Measurements from ENCODE around the gene CTF1. TPM values are rescaled to one million over a fixed set of nuclear protein-coding genes. Genes with fewer than 3 reads are reported as not detected.

CTF1 gene
- total and polyA plus RNA-seq, 12 donors: 2.1 to 13.9 (median 5.8) TPM

GRCh38 chr16:30904114-30904780 is 7.8 kb downstream of the CTF1 start:
- H3K9me3 ChIP-seq (replicated peaks in 1 of 3): no peaks in the 10 kb centered on the region
- TF ChIP-seq POLR2A (IDR thresholded peaks at IDR 0.05) (no peak), CTCF (IDR thresholded peaks at IDR 0.05) (no peak)
- 78 to 93% (median 86%) methylated on average over 5 to 19 of the region's 19 CpGs for WGBS, 4 donors
- H3K27me3 ChIP-seq: no peaks in the 10 kb centered on the region
- H3K36me3 ChIP-seq (replicated peaks in 1 of 2): no peaks in the 10 kb centered on the region
- no peak overlapping the region for H3K4me3 ChIP-seq
- intact Hi-C loops (cut with DNase I): no loop called here
- no peak for DNase-seq
- peak overlapping the region in 4 of 5 donors; percentile 37 to 89 (median 67) for H3K27ac ChIP-seq
- H3K4me1 ChIP-seq (replicated peaks in 1 of 2): peaks cover 6% of the 10 kb centered on the region in 2 donors

GRCh38 chr16:30907064-30907463 is 10.7 kb downstream of the CTF1 start:
- Histone ChIP-seq H3K27ac (no peak overlapping the region), H3K9me3 (replicated peaks in 1 of 3) (no peaks in the 10 kb centered on the region), H3K36me3 (replicated peaks in 1 of 2) (no peaks in the 10 kb centered on the region), H3K4me3 (no peak overlapping the region), H3K4me1 (replicated peaks in 1 of 2) (no peaks in the 10 kb centered on the region), H3K27me3 (no peaks in the 10 kb centered on the region)
- DNase-seq: no peak
- 83 to 94% (median 88%) methylated on average over 3 to 4 of the region's 4 CpGs for WGBS, 4 donors
- TF ChIP-seq CTCF (IDR thresholded peaks at IDR 0.05) (no peak), POLR2A (IDR thresholded peaks at IDR 0.05) (no peak)
- intact Hi-C loops (cut with DNase I): no loop called here

- no peak overlapping the region for H3K4me3 ChIP-seq
- TF ChIP-seq CTCF (IDR thresholded peaks at IDR 0.05) (no peak), POLR2A (IDR thresholded peaks at IDR 0.05) (no peak)
- WGBS, 4 donors: 73 to 82% (median 76%) methylated on average over 16 to 18 of the region's 18 CpGs
- no peaks in the 10 kb centered on the region for H3K36me3 ChIP-seq (replicated peaks in 1 of 2)
- H3K27me3 ChIP-seq: no peaks in the 10 kb centered on the region
- intact Hi-C loops (cut with DNase I): loop anchor here in 1 of 2 donors (5.0 kb wide), 1 partner anchor 68 kb away; no protein-coding TSS in a partner anchor
- no peak overlapping the region for H3K27ac ChIP-seq
- no peak for DNase-seq
- no peaks in the 10 kb centered on the region for H3K9me3 ChIP-seq (replicated peaks in 1 of 3)
- no peaks in the 10 kb centered on the region for H3K4me1 ChIP-seq (replicated peaks in 1 of 2)
Observed at GRCh38 chr16:30910427-30911029, 14.1 kb downstream of the CTF1 start.

GRCh38 chr16:30912794-30913412 is 16.5 kb downstream of the CTF1 start:
- intact Hi-C loops (cut with DNase I): loop anchor here in 1 of 2 donors (5.0 kb wide), 1 partner anchor 71 kb away; no protein-coding TSS in a partner anchor
- no peaks in the 10 kb centered on the region for H3K9me3 ChIP-seq (replicated peaks in 1 of 3)
- TF ChIP-seq CTCF (IDR thresholded peaks at IDR 0.05) (no peak), POLR2A (IDR thresholded peaks at IDR 0.05) (no peak)
- no peaks in the 10 kb centered on the region for H3K36me3 ChIP-seq (replicated peaks in 1 of 2)
- no peak overlapping the region for H3K27ac ChIP-seq
- no peak overlapping the region for H3K4me3 ChIP-seq
- H3K4me1 ChIP-seq (replicated peaks in 1 of 2): no peaks in the 10 kb centered on the region
- no peaks in the 10 kb centered on the region for H3K27me3 ChIP-seq
- WGBS, 4 donors: 87 to 95% (median 92%) methylated on average over 6 of the region's 6 CpGs
- no peak for DNase-seq

Measured in adrenal gland (tissue), 12 donors.